T-helper 22 cell (primary cell): ENCODE results near the gene ZNF345.

ENCODE experiments used
- DNase-seq: peaks from one replicate; pipeline ENCODE4 v3.0.0-alpha.2; 2020; ENCODE audit warnings: low read depth

ZNF345 gene

GRCh38 chr19:36850559-36851442 lies at the start of gene ZNF345:
Gene ZNF345 (plus strand): TSS chr19:36850876. CDS start chr19:36876831, 25,955 bp downstream.
- peak; percentile 77 for DNase-seq

- DNase-seq = no peak
Measured at GRCh38 chr19:36805364-36805763, 45.3 kb upstream of the ZNF345 start.

- DNase-seq = no peak
Measured at GRCh38 chr19:36807029-36807428, 43.6 kb upstream of the ZNF345 start.

GRCh38 chr19:36819130-36819630 lies 31.5 kb upstream of the ZNF345 start:
- no peak for DNase-seq

- DNase-seq = no peak
Measured at GRCh38 chr19:36821758-36822157, 28.9 kb upstream of the ZNF345 start.

GRCh38 chr19:36833430-36833829 lies 17.2 kb upstream of the ZNF345 start:
- DNase-seq = no peak

GRCh38 chr19:36837176-36837905 lies 13.3 kb upstream of the ZNF345 start:
- DNase-seq = no peak

- DNase-seq = peak; percentile 73
Measured at GRCh38 chr19:36837906-36838783, 12.5 kb upstream of the ZNF345 start, which contains the start of gene ZNF790. Gene ZNF790 (minus strand): TSS chr19:36838387. CDS start chr19:36825619, 12,768 bp downstream.

GRCh38 chr19:36838784-36839324 lies 11.8 kb upstream of the ZNF345 start:
- DNase-seq = no peak

- no peak for DNase-seq
Measured at GRCh38 chr19:36847968-36848367, 2.7 kb upstream of the ZNF345 start.

- peak; percentile 80 for DNase-seq
Measured at GRCh38 chr19:36849701-36850558, 746 bp upstream of the ZNF345 start.

GRCh38 chr19:36851898-36852297 lies 1.2 kb downstream of the ZNF345 start:
- no peak for DNase-seq

- no peak for DNase-seq
Measured at GRCh38 chr19:36876993-36877938, 26.6 kb downstream of the ZNF345 start.

GRCh38 chr19:36891768-36892357 lies 41.2 kb downstream of the ZNF345 start:
- no peak for DNase-seq

GRCh38 chr19:36894849-36895383 lies 44.2 kb downstream of the ZNF345 start:
- no peak for DNase-seq

GRCh38 chr19:36898422-36898821 lies 47.7 kb downstream of the ZNF345 start:
- no peak for DNase-seq

- DNase-seq = peak; percentile 88
Measured at GRCh38 chr19:36915992-36916830, 65.5 kb downstream of the ZNF345 start, which contains the start of the genes ZNF568 and ZNF829. Gene ZNF568 (plus strand): TSS chr19:36916332. CDS start chr19:36922771, 6,439 bp downstream. Gene ZNF829 (minus strand): TSS chr19:36916291. CDS start chr19:36915167, 1,124 bp downstream.
